CD4-positive, CD25-positive, alpha-beta regulatory T cell (primary cell): ENCODE measurements around the gene TRAK1. TPM values are rescaled to one million over a fixed set of nuclear protein-coding genes. Genes with fewer than 3 reads are reported as not detected.

Experiments
- ATAC-seq, 2 donors: fragments of 150-1000 bp; cut with Tn5 transposase; one replicate each; pipeline ENCODE4 v1.10.0; 2021; ENCODE audit warnings: low read depth in 2 of 2, moderate number of reproducible peaks in 2 of 2, moderate library complexity in 1 of 2
- DNase-seq, 3 donors: peaks; one replicate each; pipeline versions ENCODE4 v3.0.0 to v3.0.0-alpha.2; 2012 to 2022; ENCODE audit warnings: mixed read lengths in 1 of 3
- H3K27ac ChIP-seq: one replicate; pipeline ENCODE4 v1.7.0; 2013; ENCODE audit warnings: mild to moderate bottlenecking, low read length; ENCODE audit not compliant: insufficient read depth, poor library complexity, severe bottlenecking
- H3K27me3 ChIP-seq: one replicate; pipeline ENCODE4 v1.7.0; 2013; ENCODE audit warnings: low read length; ENCODE audit not compliant: control insufficient read depth, insufficient read depth
- H3K36me3 ChIP-seq: one replicate; pipeline ENCODE4 v1.7.0; 2013; ENCODE audit warnings: mild to moderate bottlenecking, low read length, moderate library complexity; ENCODE audit not compliant: control insufficient read depth, insufficient read depth
- H3K4me1 ChIP-seq: 2 replicates; pipeline ENCODE4 v1.7.0; 2013; ENCODE audit warnings: mild to moderate bottlenecking, low read length; ENCODE audit not compliant: insufficient read depth, control insufficient read depth, poor library complexity, severe bottlenecking
- H3K4me3 ChIP-seq: one replicate; pipeline ENCODE4 v1.7.0; 2013; ENCODE audit warnings: low read depth, mild to moderate bottlenecking, low read length, moderate library complexity
- H3K9me3 ChIP-seq, 2 experiments: 1 replicate in 1 of 2; 2 replicates in 1 of 2; pipeline ENCODE4 v1.7.0; 2013; ENCODE audit warnings: low read length in 2 of 2, mild to moderate bottlenecking in 1 of 2, moderate library complexity in 1 of 2; ENCODE audit not compliant: control insufficient read depth in 2 of 2
- H3K27ac Mint-ChIP-seq, 3 donors: one replicate each; pipeline ENCODE4 v1.8.0; 2020 to 2022; ENCODE audit warnings: mild to moderate bottlenecking in 3 of 3, mixed read lengths in 3 of 3, moderate library complexity in 2 of 3
- H3K27me3 Mint-ChIP-seq: one replicate; pipeline ENCODE4 v1.8.0; 2022; ENCODE audit warnings: mild to moderate bottlenecking, mixed read lengths
- H3K36me3 Mint-ChIP-seq: one replicate; pipeline ENCODE4 v1.8.0; 2020; ENCODE audit warnings: mixed read lengths
- H3K4me1 Mint-ChIP-seq, 4 donors: one replicate each; pipeline ENCODE4 v1.8.0; 2020 to 2022; ENCODE audit warnings: mixed read lengths in 4 of 4, mild to moderate bottlenecking in 1 of 4
- H3K4me3 Mint-ChIP-seq, 4 donors: one replicate each; pipeline ENCODE4 v1.8.0; 2020 to 2022; ENCODE audit warnings: mild to moderate bottlenecking in 4 of 4, mixed read lengths in 4 of 4, moderate library complexity in 3 of 4
- H3K9me3 Mint-ChIP-seq, 7 donors: one replicate each; pipeline ENCODE4 v1.8.0; 2020 to 2022; ENCODE audit warnings: mixed read lengths in 7 of 7, mild to moderate bottlenecking in 3 of 7, moderate library complexity in 2 of 7
- polyA plus RNA-seq, 4 donors: library from polyadenylated mRNA; unstranded; fragments of 300-500 nt; fragmentation: Illumina TruSeq; gene quantifications; one replicate each; pipeline ENCODE4 v1.2.3, GENCODE V29; 2021
- total RNA-seq: library from RNA; stranded (reverse); gene quantifications from one replicate; pipeline ENCODE4 v1.2.3, GENCODE V29; 2022

TRAK1 gene
- total and polyA plus RNA-seq, 5 donors from 2014 or later: 2.6 to 23.3 (median 3.5) TPM

GRCh38 chr3:42094691-42095391 is 3.7 kb downstream of the TRAK1 start:
- ATAC-seq (no peak), DNase-seq (no peak)
- H3K9me3 Mint-ChIP-seq: peaks cover 0 to 1% (median 0%) of the 10 kb centered on the region in 7 donors
- H3K4me1 Mint-ChIP-seq: peaks cover 7 to 23% (median 15%) of the 10 kb centered on the region in 4 donors
- H3K4me3 ChIP-seq: no peak overlapping the region
- H3K27ac Mint-ChIP-seq: peak overlapping the region in 2 of 3 donors; percentile 22 to 25
- peaks cover 8% of the 10 kb centered on the region for H3K36me3 ChIP-seq
- peaks cover 24% of the 10 kb centered on the region for H3K36me3 Mint-ChIP-seq
- no peak overlapping the region for H3K4me3 Mint-ChIP-seq
- H3K27me3 ChIP-seq: no peaks in the 10 kb centered on the region
- H3K27ac ChIP-seq: no peak overlapping the region
- H3K4me1 ChIP-seq: no peaks in the 10 kb centered on the region
- no peaks in the 10 kb centered on the region for H3K27me3 Mint-ChIP-seq
- H3K9me3 ChIP-seq: no peaks in the 10 kb centered on the region

- Histone ChIP-seq H3K4me1 (no peaks in the 10 kb centered on the region), H3K36me3 (peaks cover 8% of the 10 kb centered on the region), H3K27ac (no peak overlapping the region), H3K27me3 (no peaks in the 10 kb centered on the region), H3K9me3 (no peaks in the 10 kb centered on the region), H3K4me3 (no peak overlapping the region)
- ATAC-seq (no peak), DNase-seq (no peak)
- H3K9me3 Mint-ChIP-seq: peaks cover 0 to 1% (median 0%) of the 10 kb centered on the region in 7 donors
- H3K27me3 Mint-ChIP-seq: no peaks in the 10 kb centered on the region
- peaks cover 21% of the 10 kb centered on the region for H3K36me3 Mint-ChIP-seq
- H3K27ac Mint-ChIP-seq: peak overlapping the region in 2 of 3 donors; percentile 23 to 25
- H3K4me3 Mint-ChIP-seq: no peak overlapping the region
- H3K4me1 Mint-ChIP-seq: peaks cover 7 to 23% (median 14%) of the 10 kb centered on the region in 4 donors
These were observed 4.4 kb downstream of the TRAK1 start for GRCh38 chr3:42095540-42095939.

GRCh38 chr3:42096796-42097565 is 5.8 kb downstream of the TRAK1 start:
- Mint-ChIP-seq H3K27ac (no peak overlapping the region), H3K36me3 (peaks cover 13% of the 10 kb centered on the region), H3K4me1 (peaks cover 3 to 19% (median 10%) of the 10 kb centered on the region in 4 donors), H3K9me3 (peaks cover 0 to 1% (median 0%) of the 10 kb centered on the region in 7 donors), H3K27me3 (no peaks in the 10 kb centered on the region), H3K4me3 (no peak overlapping the region)
- H3K9me3 ChIP-seq: no peaks in the 10 kb centered on the region
- no peaks in the 10 kb centered on the region for H3K4me1 ChIP-seq
- no peak overlapping the region for H3K4me3 ChIP-seq
- no peaks in the 10 kb centered on the region for H3K27me3 ChIP-seq
- DNase-seq (no peak), ATAC-seq (no peak)
- H3K36me3 ChIP-seq: peaks cover 4% of the 10 kb centered on the region
- no peak overlapping the region for H3K27ac ChIP-seq

GRCh38 chr3:42097566-42097946 is 6.4 kb downstream of the TRAK1 start:
- Histone ChIP-seq H3K27ac (no peak overlapping the region), H3K4me1 (no peaks in the 10 kb centered on the region), H3K36me3 (peaks cover 4% of the 10 kb centered on the region), H3K4me3 (no peak overlapping the region), H3K27me3 (no peaks in the 10 kb centered on the region), H3K9me3 (no peaks in the 10 kb centered on the region)
- Mint-ChIP-seq H3K4me3 (no peak overlapping the region), H3K27me3 (no peaks in the 10 kb centered on the region), H3K4me1 (peaks cover 0 to 15% (median 8%) of the 10 kb centered on the region in 4 donors), H3K36me3 (peaks cover 8% of the 10 kb centered on the region), H3K9me3 (peaks cover 0 to 1% (median 0%) of the 10 kb centered on the region in 7 donors), H3K27ac (peak overlapping the region in 1 of 3 donors; percentile 49)
- ATAC-seq (no peak), DNase-seq (no peak)

GRCh38 chr3:42098171-42098570 is 7.0 kb downstream of the TRAK1 start:
- Mint-ChIP-seq H3K9me3 (no peaks in the 10 kb centered on the region), H3K4me3 (no peak overlapping the region)

GRCh38 chr3:42099020-42099765 is 8.0 kb downstream of the TRAK1 start:
- H3K27ac Mint-ChIP-seq: peak overlapping the region in 1 of 3 donors; percentile 92
- peaks cover 8% of the 10 kb centered on the region for H3K36me3 Mint-ChIP-seq
- ATAC-seq (no peak), DNase-seq (no peak)
- Histone ChIP-seq H3K4me1 (no peaks in the 10 kb centered on the region), H3K27ac (no peak overlapping the region), H3K4me3 (no peak overlapping the region), H3K36me3 (peaks cover 2% of the 10 kb centered on the region), H3K27me3 (no peaks in the 10 kb centered on the region), H3K9me3 (no peaks in the 10 kb centered on the region)
- no peaks in the 10 kb centered on the region for H3K9me3 Mint-ChIP-seq
- no peaks in the 10 kb centered on the region for H3K27me3 Mint-ChIP-seq
- H3K4me3 Mint-ChIP-seq: no peak overlapping the region
- peaks cover 0 to 10% (median 2%) of the 10 kb centered on the region in 4 donors for H3K4me1 Mint-ChIP-seq

More at GRCh38 chr3:42098171-42098570, 7.0 kb downstream of the TRAK1 start:
- peak overlapping the region in 1 of 3 donors; percentile 59 for H3K27ac Mint-ChIP-seq
- Histone ChIP-seq H3K27me3 (no peaks in the 10 kb centered on the region), H3K9me3 (no peaks in the 10 kb centered on the region), H3K4me3 (no peak overlapping the region), H3K36me3 (peaks cover 4% of the 10 kb centered on the region), H3K4me1 (no peaks in the 10 kb centered on the region), H3K27ac (no peak overlapping the region)
- ATAC-seq (no peak), DNase-seq (no peak)
- peaks cover 8% of the 10 kb centered on the region for H3K36me3 Mint-ChIP-seq
- peaks cover 0 to 15% (median 3%) of the 10 kb centered on the region in 4 donors for H3K4me1 Mint-ChIP-seq
- H3K27me3 Mint-ChIP-seq: no peaks in the 10 kb centered on the region

GRCh38 chr3:42101048-42101447 is 9.9 kb downstream of the TRAK1 start:
- Mint-ChIP-seq H3K9me3 (no peaks in the 10 kb centered on the region), H3K36me3 (peaks cover 14% of the 10 kb centered on the region), H3K4me1 (peaks cover 0 to 10% (median 4%) of the 10 kb centered on the region in 4 donors), H3K27ac (no peak overlapping the region), H3K27me3 (no peaks in the 10 kb centered on the region), H3K4me3 (no peak overlapping the region)
- Histone ChIP-seq H3K4me3 (no peak overlapping the region), H3K27ac (no peak overlapping the region), H3K9me3 (no peaks in the 10 kb centered on the region), H3K27me3 (no peaks in the 10 kb centered on the region), H3K4me1 (no peaks in the 10 kb centered on the region), H3K36me3 (no peaks in the 10 kb centered on the region)
- ATAC-seq (no peak), DNase-seq (no peak)
